ENCODE measurements around the gene SEZ6. TPM values are rescaled to one million over a fixed set of nuclear protein-coding genes. Genes with fewer than 3 reads are reported as not detected.

Gene SEZ6
- total RNA-seq, 4 donors from 2014 or later, result not detected

DNA sequence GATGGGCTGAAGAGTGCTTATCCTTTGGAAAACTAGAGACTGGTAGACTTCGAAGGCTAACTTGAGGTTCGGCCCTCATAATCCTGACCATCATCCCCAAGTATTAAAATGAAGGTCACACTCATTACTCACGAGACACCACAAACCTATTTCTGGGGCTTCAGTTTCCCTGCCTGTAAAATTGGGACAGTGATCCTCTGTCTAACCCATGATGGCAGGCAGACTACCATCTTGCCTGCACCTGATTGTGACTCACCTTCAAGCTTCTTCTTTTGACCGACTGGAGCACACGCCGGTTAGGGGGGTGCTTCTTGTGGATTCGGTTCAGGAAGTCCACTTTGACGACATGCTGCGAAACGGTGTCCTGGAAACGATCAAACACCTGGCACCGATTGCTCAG, 88.8 kb downstream of the SEZ6 start:
- TF ChIP-seq POLR2A (IDR thresholded peaks at IDR 0.05) (no peak), CTCF (IDR thresholded peaks at IDR 0.05) (no peak)
- no peaks in the 10 kb centered on the region for H3K27me3 ChIP-seq
- DNase-seq, result no peak
- H3K27ac ChIP-seq, result no peak overlapping the region
- 81 to 86% methylated on average over 12 of the region's 12 CpGs for WGBS, 2 donors
- H3K4me1 ChIP-seq, result no peaks in the 10 kb centered on the region
- no peaks in the 10 kb centered on the region for H3K9me3 ChIP-seq
- peaks cover 88 to 93% of the 10 kb centered on the region in 2 donors for H3K36me3 ChIP-seq
- intact Hi-C loops (cut with DNase I), result no loop called here
- no peak overlapping the region for H3K4me3 ChIP-seq (replicated peaks in 1 of 3)

DNA sequence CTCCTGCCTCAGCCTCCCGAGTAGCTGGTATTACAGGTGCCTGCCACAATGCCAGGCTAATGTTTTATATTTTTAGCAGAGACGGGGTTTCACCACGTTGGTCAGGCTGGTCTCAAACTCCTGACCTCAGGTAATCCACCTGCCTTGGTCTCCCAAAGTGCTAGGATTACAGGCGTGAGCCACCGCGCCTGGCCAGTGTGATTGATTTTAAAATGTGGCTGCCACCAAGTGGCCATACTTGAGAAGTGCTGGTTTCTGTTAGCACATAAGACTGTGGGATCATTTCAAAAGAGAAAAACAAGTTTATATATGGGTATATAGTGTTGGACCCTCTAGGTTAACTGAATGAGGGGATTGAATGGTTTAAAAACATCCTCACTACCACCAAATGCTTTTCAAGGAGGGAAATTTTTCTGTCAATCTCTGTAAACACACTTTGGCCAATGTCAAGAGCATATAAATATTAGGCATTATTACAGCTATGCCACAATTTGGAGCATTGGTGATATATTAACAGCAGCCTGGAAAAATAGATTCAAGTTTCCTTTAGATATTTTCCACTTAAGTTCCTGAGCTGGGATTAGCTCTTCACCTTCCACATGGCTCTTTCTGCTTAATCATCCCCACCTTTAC, 89.4 kb downstream of the SEZ6 start:
- WGBS, 2 donors, result 54 to 60% methylated on average over 6 of the region's 6 CpGs
- DNase-seq, result peak; percentile 57 to 58
- no peaks in the 10 kb centered on the region for H3K4me1 ChIP-seq
- intact Hi-C loops (cut with DNase I), result no loop called here
- no peak for TF ChIP-seq POLR2A (IDR thresholded peaks at IDR 0.05)
- TF ChIP-seq CTCF (IDR thresholded peaks at IDR 0.05), result peak in 5 of 6 experiments; percentile 33 to 65 (median 59)
- no peak overlapping the region for H3K27ac ChIP-seq
- peaks cover 91 to 95% of the 10 kb centered on the region in 2 donors for H3K36me3 ChIP-seq
- no peak overlapping the region for H3K4me3 ChIP-seq (replicated peaks in 1 of 3)
- no peaks in the 10 kb centered on the region for H3K9me3 ChIP-seq
- H3K27me3 ChIP-seq, result no peaks in the 10 kb centered on the region

GRCh38 chr17:28912938-28913333, 92.9 kb downstream of the SEZ6 start:
- intact Hi-C loops (cut with DNase I), result loop anchor here (5.0 kb wide), 1 partner anchor 151 kb away; no protein-coding TSS in a partner anchor
- H3K4me1 ChIP-seq, result peaks cover 0 to 11% of the 10 kb centered on the region in 2 donors
- H3K9me3 ChIP-seq, result no peaks in the 10 kb centered on the region
- H3K4me3 ChIP-seq (replicated peaks in 1 of 3), result no peak overlapping the region
- no peak overlapping the region for H3K27ac ChIP-seq
- WGBS, 2 donors, result 86 to 89% methylated on average over 6 of the region's 6 CpGs
- DNase-seq, result no peak
- peaks cover 92 to 96% of the 10 kb centered on the region in 2 donors for H3K36me3 ChIP-seq
- H3K27me3 ChIP-seq, result no peaks in the 10 kb centered on the region
- TF ChIP-seq POLR2A (IDR thresholded peaks at IDR 0.05) (no peak), CTCF (IDR thresholded peaks at IDR 0.05) (no peak)

DNA sequence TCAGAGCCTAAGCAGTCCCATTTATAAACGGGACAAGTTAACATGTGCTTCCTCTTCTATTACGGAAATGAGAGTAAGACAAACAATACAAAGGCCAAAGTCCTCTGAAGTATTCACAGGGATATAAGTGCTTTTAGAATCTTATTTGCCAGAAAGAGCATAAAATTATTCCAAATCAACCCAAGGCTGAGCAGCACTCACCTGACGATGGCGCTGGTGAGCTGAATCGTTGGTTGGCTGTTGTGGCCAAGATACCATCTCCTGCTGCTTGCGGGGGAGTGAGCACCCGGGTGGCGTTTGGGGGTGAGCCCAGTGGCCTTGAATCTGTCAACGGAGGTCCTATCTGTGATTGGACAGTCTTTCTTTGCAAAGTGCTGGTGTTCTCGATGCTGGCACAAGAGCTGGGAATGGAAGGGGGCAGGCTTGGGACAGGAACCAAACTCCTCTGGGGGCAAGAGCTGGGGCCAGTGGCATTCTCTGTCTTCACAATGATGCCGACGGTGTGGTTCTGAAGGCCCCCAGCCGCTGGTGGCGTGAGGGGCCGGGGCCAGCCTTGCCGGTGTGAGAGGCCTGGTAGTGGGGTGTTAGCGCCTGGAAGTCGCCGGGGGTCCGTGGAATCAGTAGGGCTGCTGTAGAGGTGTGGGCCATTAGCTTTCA, 93.4 kb downstream of the SEZ6 start:
- Histone ChIP-seq H3K4me1 (peaks cover 0 to 11% of the 10 kb centered on the region in 2 donors), H3K9me3 (no peaks in the 10 kb centered on the region), H3K27me3 (no peaks in the 10 kb centered on the region), H3K27ac (no peak overlapping the region), H3K36me3 (peaks cover 87 to 94% of the 10 kb centered on the region in 2 donors), H3K4me3 (replicated peaks in 1 of 3) (no peak overlapping the region)
- WGBS, 2 donors, result 84 to 87% methylated on average over 15 to 20 of the region's 20 CpGs
- no peak for TF ChIP-seq POLR2A (IDR thresholded peaks at IDR 0.05)
- DNase-seq, result no peak
- intact Hi-C loops (cut with DNase I), result loop anchor here (5.0 kb wide), 1 partner anchor 150 kb away; no protein-coding TSS in a partner anchor

- WGBS, 2 donors, result 89 to 98% methylated on average over 13 of the region's 13 CpGs
- Histone ChIP-seq H3K36me3 (peaks cover 84 to 94% of the 10 kb centered on the region in 2 donors), H3K27me3 (no peaks in the 10 kb centered on the region), H3K4me3 (replicated peaks in 1 of 3) (no peak overlapping the region), H3K27ac (peak overlapping the region in 1 of 3 donors; percentile 13), H3K9me3 (no peaks in the 10 kb centered on the region), H3K4me1 (peaks cover 0 to 11% of the 10 kb centered on the region in 2 donors)
- intact Hi-C loops (cut with DNase I), result loop anchor here (5.0 kb wide), 1 partner anchor 149 kb away; no protein-coding TSS in a partner anchor
- no peak for DNase-seq
- no peak for TF ChIP-seq POLR2A (IDR thresholded peaks at IDR 0.05)
- no peak for TF ChIP-seq CTCF (IDR thresholded peaks at IDR 0.05)
These were observed 94.3 kb downstream of the SEZ6 start for GRCh38 chr17:28911411-28912045.
